ENCODE measurements around the gene FBXW12.
"Not testable (repeated sequence)": the region's sequence is repeated elsewhere in the genome, so short reads cannot be mapped to it uniquely, and the experiment has no call there.

GRCh38 chr3:48335286-48335685, 36.7 kb upstream of the FBXW12 start:
- not testable (repeated sequence) for TF ChIP-seq CTCF, POLR2A (IDR thresholded peaks at IDR 0.05)

Measured in lower leg skin (tissue), 3 donors.